ENCODE results near the gene NUTM2E.
"Not testable (repeated sequence)": the region's sequence is repeated elsewhere in the genome, so short reads cannot be mapped to it uniquely, and the experiment has no call there.

The NUTM2E gene, protein sequence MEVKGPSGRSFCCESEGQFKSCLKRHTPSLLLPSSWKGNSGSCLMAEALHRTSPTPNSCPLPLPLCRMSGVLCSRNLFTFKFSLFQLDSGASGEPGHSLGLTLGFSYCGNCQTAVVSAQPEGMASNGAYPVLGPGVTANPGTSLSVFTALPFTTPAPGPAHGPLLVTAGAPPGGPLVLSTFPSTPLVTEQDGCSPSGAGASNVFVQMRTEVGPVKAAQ (N-terminal part only)

DNA sequence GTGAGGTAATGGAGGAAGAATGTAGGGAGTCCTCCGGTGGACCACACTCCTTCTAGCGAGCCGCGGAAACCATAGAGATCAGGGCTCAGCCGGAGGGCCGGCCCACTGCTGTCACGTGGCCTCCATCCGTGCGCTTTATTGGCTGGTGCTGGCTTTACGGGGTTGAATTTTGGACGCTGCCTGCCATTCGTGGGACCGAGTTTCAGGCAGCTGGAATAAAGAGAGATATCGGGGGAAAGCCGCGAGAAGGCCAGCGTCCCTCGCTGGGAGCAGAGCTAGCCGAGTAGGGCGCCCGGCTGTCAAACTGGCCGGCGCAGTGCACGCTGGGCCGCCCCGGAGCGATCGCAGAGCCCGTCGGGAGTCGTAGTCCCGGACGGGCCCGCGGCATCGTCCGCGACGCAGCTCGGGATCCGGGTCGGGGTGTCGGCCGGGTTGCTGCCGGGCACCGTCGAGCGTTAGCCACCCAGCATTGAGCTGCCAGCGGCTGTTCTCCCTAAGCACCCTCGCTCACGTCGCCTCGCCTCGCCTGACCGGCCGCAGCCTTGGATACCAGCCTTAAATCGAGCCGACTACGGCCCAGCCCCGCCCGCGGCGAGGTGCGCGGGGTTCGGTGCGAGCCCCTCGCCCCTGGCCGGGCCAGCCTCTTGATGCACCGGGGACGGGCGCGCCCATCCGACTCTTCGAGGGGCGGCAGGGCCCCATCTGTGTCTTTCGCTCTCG is at the start of gene NUTM2E:
Gene NUTM2E (plus strand): TSS at position 244 of the 720 bp plus-strand sequence. CDS start 15,002 bp downstream, outside the sequence.
- DNase-seq (ENCODE audit: low read depth), result peak; percentile 41

DNA sequence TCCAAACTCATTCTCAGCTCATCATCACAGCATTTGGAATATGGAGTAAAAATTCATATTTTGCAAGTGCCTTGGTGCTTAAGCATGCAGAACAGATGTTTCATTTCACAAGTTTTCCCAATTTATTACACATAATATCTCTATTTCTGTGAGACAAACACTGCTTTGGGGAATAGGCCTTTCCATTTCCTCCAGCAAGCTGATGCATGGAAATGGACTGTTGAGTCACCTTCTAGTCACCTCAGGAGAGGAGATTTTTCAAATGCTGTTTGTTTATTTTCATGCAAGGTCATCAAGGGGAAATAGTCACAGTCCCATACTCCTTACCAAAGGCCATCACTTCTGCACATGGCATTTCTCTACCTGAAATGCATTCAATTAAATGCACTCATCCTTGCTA is 48.5 kb upstream of the NUTM2E start:
- DNase-seq (ENCODE audit: low read depth), result not testable (repeated sequence)

DNA sequence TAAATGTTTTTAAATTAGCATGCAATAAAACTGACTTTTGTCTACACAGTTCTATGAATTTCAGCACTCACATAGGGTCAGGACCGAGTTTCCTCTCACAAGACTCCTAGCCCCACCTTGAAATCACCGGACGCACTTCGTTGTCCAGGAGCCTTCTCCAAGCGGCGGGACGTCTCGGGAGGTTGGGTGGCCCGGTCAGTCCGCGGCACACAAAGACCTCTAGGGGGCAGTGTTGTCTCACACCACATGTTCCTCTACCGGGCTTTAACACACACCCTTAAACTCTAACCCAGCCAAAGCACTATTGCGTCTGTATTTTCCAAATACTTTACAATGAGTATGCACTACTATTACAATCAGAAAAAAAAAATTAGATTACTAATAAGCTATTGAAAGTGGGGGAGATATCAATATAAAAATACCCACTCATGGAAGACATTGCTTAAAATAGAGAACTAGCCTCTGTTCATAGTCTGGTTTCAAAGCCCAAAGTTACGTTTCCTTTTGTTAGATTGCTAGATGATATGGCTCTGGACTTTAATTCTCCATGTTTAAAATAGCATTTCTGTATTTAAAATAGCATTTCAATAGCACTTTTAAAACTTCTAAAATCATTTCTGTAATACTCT is 47.1 kb upstream of the NUTM2E start:
- not testable (repeated sequence) for DNase-seq (ENCODE audit: low read depth)

DNA sequence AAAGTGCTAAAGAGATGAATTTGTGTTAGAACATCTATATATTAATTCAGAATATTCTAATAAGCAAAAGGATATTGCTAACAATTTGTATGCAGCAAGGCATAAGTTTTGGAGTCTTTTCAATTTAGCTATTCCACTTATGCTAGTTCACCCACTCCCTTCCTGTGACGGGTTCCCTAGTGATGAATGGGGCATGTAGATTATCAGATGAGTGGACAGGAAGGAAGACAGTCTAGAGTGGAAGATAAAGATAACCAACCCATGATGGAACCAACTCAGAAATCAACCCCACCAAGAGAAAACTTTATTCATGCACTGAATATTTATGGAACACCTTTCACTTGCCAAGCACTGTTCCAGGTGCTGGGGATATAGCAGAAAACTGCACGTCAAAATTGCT is 46.5 kb upstream of the NUTM2E start:
- not testable (repeated sequence) for DNase-seq (ENCODE audit: low read depth)

DNA sequence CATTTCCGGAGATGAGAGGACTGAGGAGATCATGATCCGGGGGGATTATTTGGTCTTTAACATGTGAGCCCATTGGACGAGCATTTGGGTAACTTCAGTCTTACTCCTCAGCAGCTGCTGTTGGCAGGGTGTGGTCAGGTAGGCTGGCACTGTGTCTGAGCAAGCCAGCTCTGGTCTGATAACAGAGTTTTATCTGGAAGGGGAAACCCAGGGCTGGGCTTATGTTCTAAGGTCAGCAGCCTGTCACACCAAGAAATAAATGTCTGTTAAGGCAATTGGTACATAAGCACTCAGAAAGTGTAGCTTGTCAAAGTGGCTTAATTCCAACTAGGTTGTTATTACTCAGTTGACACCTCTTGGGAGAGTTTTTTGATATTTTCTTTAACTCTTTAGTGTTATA is 45.0 kb upstream of the NUTM2E start:
- not testable (repeated sequence) for DNase-seq (ENCODE audit: low read depth)

DNA sequence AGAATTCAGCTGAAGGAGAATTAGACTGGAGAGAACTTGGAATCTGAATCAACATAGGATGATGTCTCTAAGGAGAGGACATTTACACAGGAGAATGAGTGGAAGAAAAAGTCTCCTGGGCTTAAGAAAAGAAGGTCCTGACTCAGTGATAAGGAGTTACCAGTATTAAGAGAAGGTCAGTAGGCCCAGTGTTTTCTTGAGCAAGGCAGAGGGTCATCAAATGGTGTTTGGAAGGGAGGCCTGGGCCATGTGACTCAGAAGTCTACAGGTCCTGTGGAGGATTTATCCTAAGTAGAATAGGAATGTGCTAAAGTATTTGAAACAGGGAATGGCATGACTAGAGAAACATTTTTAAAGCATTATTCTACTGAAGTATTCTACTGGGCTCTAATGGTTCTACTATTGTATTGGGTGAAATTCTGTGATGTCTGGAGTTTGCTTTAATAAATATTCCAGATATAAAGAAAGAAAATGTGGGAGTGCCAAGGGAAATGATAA is 39.0 kb upstream of the NUTM2E start:
- DNase-seq (ENCODE audit: low read depth), result not testable (repeated sequence)

DNA sequence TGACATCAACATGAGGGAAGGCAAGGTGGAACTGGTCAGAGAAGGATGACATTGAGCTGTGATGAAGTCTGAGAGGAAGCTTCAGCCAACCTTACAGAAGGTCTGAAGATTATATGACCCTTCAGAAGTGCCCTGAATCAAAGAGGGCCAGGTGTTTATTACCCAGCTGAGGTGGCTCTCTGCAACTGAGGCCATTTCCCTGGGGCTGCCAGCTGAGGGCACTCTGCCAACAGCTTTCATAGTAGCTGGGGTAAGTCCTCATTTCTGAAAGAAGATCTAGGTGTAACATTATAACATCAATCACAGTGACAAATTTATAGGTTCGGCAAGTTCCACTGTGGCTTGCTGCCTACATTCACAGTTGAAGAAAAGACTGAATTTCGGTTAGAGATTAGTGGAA is 37.2 kb upstream of the NUTM2E start:
- DNase-seq (ENCODE audit: low read depth), result not testable (repeated sequence)

DNA sequence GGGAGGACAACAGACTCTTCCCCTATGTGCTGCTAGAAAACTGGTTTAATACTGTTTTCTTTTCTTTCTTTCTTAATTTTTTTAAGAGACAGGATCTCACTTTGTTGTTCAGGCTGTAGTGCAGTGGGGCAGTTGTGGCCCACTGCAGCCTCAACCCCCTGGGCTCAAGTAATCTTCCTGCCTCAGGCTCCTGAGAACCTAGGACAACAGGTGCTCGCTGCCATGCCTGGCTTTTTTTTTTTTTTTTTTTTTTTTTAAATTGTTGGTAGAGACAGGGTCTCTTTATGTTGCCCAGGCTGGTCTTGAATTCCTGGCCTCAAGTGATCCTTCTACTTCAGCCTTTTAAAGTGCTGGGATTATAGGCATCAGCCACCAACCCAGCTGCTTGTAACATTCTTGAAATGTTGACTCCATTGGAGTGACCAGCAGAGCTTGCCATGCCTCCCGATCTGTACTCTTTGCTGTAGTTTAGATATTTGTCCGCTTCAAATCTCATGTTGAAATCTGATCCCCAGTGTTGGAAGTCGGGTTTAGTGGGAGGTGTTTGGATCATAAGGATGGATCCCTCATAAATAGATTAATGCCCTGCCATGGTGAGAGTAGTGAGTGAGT is 34.5 kb upstream of the NUTM2E start:
- not testable (repeated sequence) for DNase-seq (ENCODE audit: low read depth)

DNA sequence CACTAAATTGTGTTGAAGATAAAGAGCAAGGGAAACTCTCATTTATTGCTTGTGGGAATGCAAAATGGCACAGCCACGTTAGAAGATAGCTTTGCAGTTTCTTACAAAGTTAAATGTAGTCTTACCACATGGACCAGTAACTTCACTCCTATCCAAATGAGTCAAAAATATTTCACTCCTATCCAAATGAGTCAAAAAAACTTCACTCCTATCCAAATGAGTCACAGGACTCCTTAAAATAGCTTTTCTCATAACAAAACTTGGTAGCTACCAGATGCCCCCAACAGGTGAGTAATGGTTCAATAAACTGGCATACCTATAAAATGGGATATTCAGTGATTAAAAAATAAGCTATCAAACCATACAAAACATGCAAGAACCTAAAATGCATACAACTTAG is 27.2 kb upstream of the NUTM2E start:
- DNase-seq (ENCODE audit: low read depth), result not testable (repeated sequence)

DNA sequence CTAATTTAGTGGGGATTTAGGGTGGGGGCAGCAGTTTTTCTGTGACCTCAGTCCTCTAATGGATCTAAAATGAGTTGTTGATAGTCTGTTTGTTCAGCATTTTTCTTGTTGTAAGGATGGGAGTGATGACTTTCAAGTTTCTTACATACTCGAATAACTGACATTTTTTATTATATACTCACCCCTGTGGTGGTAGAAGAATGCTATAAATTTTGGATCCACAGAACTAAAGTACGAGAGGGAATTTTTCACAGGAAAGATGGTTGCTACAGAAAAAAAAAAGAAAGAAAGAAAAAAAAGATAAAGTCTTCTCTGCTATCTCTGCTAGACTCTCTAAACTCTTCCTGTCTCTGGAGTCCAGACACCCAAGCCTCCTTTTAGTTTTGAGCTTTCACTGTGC is 20.7 kb upstream of the NUTM2E start:
- DNase-seq (ENCODE audit: low read depth), result peak; percentile 12

DNA sequence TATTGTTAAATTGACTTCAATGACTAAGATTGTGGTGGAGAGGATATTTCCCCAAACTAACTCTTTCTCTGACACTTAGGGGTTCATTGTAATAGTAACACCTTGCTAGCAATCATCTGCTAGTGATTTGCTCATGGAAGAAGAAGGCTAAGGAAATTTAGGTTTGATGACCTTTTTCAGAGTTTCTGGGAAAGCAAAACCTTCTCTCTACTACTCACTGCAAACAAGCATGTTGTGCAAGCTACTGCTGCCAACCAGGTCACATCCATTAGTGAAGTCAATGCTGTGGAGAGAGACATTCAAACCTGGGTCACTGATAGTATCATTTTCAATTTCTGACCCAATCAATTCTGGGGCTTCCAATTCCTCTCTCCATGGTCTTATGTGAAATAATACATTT is 14.6 kb upstream of the NUTM2E start:
- DNase-seq (ENCODE audit: low read depth), result not testable (repeated sequence)

DNA sequence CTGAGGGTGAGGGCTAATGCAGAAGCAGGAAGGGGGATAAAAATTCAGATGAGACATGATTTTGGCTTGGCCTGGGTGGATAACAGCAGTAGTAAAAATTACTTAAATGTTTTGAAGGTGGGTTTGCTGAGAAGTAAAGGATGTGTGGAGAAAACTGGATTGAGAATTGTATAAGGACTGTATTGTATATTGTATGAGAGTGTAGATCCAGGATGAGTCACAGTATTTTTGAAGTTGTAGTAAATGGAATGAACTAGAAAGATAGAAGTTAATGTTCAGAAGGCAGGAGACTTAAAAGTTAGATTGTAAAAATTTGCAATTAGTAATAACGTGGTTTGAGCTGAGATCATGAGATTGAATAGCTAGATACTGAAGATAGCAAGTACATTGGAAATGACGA is 10.2 kb upstream of the NUTM2E start:
- DNase-seq (ENCODE audit: low read depth), result not testable (repeated sequence)

DNA sequence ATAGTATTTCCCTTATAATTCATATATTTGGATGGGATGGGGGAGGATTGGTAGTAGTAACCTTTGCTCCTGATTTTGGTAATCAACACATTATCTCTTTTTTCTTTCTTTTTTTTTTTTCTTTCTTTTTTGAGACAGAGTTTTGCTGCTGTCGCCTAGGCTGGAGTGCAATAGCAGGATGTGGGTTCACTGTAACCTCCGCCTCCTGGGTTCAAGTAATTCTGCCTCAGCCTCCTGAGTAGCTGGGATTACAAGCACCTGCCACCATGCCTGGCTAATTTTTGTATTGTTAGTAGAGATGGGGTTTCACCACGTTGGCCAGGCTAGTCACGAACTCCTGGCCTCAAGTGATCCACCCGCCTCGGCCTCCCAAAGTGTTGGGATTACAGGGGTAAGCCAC is 3.2 kb upstream of the NUTM2E start:
- not testable (repeated sequence) for DNase-seq (ENCODE audit: low read depth)

DNA sequence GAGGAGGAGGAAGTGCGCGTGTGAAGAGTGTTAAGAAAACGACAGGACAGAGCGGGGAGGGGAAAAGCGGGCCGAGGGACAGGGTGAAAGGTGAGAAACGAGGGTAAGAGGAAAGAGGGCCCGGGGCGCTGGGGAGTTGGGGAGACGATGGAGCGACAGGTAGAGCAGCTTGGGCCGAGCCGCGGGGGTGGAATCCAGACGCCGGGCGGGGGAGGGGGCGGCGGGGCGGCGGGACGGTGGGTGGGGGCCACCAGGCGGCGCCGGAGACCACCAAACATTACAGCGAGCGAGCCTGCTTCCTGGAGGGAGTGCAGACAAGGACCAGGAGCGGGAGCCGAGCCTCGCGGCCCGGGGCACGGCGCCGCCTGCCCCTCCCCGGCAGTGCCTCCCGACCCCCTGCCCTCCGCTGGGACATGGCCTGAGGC is 940 bp upstream of the NUTM2E start:
- not testable (repeated sequence) for DNase-seq (ENCODE audit: low read depth)

DNA sequence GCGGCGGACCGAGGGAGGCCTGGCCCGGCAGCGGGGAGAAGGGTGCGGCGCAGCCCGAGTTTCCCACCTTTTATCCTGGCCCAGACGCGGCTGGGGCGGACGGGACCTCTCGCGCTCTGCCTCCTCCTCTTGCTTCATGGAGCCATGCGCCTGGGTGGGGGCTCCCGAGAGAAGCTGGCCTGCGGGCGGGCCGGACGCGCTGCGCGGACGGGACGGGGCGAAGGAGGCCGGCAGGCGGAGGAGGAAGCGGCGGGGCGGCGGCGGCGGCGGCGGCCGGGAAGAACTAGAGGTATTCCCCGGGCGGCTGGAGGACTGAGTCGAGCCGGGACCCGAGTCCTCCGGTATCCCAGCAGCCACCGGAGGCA is 426 bp upstream of the NUTM2E start:
- DNase-seq (ENCODE audit: low read depth), result not testable (repeated sequence)

DNA sequence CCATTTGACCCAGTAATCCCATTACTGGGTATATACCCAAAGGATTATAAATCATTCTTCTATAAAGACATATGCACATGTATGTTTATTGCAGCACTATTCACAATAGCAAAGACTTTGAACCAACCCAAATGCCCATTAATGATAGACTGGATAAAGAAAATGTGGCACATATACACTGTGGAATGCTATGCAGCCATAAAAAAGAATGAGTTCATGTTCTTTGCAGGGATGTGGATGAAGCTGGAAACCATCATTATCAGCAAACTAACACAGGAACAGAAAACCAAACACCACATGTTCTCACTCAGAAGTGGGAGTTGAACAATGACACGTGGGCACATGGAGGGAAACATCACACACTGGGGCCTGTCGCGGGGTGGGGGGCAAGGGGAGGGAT is 7.3 kb downstream of the NUTM2E start:
- DNase-seq (ENCODE audit: low read depth), result not testable (repeated sequence)

DNA sequence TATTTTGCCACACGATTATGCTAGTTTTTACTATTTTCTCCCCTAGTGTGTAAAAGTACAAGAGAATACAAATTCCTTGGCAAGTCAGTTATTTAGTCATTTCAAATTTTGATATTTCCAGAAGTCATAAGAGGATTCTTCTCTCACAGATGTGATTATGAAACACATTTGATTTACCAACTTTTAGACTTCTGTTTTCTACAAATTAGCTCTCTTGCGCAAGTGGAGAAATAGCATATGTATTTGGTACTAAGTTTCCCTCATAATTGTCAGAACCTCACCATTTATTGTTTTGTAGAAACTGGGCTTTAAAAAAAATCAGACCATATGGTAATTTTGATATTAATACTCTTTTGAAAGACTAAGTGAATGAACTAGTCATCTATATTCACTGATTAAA is 9.4 kb downstream of the NUTM2E start:
- DNase-seq (ENCODE audit: low read depth), result not testable (repeated sequence)

DNA sequence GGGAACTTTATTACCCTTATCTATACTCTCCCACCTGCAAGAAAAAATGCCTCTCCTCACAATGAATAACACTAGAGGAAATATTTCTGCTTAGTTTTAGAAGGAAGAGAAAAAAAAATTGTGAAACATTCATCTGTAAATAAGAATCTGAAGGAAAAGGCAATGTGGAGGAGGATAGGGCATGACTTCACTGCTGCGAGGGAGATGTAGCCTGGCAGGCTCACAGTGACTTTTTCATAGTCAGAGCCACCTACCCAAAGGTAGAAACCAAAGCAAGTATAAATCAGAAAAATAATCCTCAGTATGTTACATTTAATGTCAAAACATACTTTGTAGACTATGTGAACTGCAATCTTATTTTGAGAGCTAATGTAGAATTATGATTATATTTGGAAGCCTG is 10.4 kb downstream of the NUTM2E start:
- not testable (repeated sequence) for DNase-seq (ENCODE audit: low read depth)

DNA sequence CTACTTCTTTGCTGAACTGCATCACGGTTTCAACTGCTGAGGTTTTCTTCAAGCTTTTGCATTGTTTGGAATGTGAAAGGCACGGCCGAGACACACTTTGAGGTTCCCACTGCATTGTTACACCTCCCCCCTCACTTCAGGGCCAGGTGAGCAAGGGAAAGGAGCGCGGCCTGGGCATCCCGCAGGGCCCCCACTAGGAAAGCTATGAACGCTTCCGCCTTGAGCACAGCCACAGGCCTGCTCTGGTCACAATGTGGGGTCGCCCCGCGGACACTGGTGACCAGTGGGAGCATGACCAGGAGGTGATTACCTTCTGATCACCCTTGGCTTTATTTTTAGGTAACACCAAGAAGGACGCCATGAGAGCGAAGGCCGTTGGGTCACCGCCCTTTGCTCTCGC is 11.9 kb downstream of the NUTM2E start:
- DNase-seq (ENCODE audit: low read depth), result not testable (repeated sequence)

DNA sequence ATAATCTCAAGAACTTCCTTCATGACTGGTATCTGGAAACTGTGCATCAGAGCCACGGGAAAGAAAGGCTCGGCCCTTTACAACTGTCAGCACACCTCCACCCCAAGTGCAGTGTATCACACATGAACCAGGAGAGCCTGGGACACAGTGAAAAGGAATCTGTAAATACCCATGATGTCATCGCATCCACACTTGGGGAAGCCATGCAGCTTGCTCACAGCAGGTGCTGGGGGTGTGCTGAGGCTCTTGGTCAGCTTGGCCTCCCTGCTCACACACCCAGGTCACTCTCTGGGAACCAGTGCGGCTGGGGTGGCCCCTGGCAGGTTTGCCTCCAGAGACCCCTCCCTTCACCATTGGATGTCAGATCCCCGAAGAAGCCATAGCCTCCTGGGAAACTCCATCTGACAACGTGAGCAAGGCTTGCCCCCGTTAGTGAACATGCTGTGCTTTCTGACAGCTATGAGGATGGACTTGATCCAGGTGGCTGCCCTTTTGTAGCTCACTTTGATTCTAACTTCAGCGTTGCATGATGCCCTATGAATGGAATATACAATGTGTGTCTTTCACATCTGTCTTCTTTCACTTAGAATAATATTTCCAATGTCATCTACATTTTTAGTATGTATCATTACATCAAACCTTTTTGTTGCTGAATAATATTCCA is 26.8 kb downstream of the NUTM2E start:
- DNase-seq (ENCODE audit: low read depth), result not testable (repeated sequence)

DNA sequence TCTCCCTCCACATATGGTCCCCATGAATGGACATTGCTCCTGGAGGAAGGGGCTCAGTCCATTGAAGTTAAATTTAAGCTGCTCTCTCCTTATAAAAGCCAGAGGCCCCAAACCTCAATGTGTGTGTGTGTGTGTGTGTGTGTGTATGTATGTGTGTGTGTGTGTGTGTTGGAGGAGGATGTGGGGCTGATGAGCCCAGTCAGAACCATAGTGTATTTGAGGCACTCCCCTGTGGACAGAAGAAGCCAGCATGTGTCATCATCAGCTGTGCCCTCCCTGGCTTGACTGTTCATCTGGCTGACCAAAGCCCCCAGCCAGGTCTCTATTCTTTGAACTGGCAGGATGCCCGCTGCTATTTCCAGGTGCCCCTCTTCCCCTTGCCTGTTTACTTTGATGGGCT is 35.7 kb downstream of the NUTM2E start:
- not testable (repeated sequence) for DNase-seq (ENCODE audit: low read depth)

DNA sequence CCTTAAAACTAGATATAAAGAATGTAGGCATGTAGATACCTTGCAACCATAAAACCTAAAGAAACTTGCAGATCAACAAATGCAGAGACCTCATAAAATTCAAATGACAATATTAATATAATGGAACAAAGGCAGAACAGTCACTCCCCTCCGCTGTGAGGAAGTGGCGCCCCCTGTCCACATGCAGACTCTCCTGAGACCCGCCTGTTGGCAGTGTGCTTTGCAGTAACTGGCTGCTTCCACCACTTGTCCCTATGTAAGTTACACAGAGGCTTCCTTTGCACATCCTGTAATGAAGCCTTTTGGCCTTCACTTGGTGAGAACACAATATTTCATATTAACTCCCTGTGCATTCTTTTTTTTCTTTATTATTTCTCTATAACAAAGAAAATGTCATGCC is 36.3 kb downstream of the NUTM2E start:
- DNase-seq (ENCODE audit: low read depth), result not testable (repeated sequence)

Data from GM04503 (cell line).